Right lobe of liver (tissue), 6 donors: ENCODE measurements around the gene POMGNT1. TPM values are rescaled to one million over a fixed set of nuclear protein-coding genes. Genes with fewer than 3 reads are reported as not detected.

Source experiments
- ATAC-seq, 4 donors: fragments of 200-7000 bp; cut with Tn5 transposase; one replicate each; pipeline ENCODE4 v1.9.1; 2020; ENCODE audit warnings: mild to moderate bottlenecking in 4 of 4, moderate library complexity in 4 of 4
- DNase-seq, 3 donors: peaks; one replicate each; pipeline ENCODE4 v3.0.0-alpha.2; 2020
- H3K27ac ChIP-seq, 3 donors: fragments of 200-600 bp; one replicate each; pipeline ENCODE4 v1.8.0; 2022
- H3K27me3 ChIP-seq, 2 donors: fragments of 200-600 bp; one replicate each; pipeline ENCODE4 v1.8.0; 2022
- H3K36me3 ChIP-seq, 4 donors: fragments of 200-600 bp; sonication (generic) in 1 of 4; one replicate each; pipeline versions ENCODE4 v1.5.1 to v1.8.0; 2017 to 2022; ENCODE audit warnings: control low read depth in 1 of 4
- H3K4me1 ChIP-seq, 4 donors: fragments of 200-600 bp; sonication (generic) in 1 of 4; one replicate each; pipeline versions ENCODE4 v1.5.1 to v1.8.0; 2017 to 2022; ENCODE audit warnings: control low read depth in 1 of 4
- H3K4me3 ChIP-seq, 3 donors: fragments of 200-600 bp; one replicate each; pipeline ENCODE4 v1.8.0; 2022
- H3K9me3 ChIP-seq, 4 donors: fragments of 200-600 bp; sonication (generic) in 1 of 4; one replicate each; pipeline versions ENCODE4 v1.5.1 to v1.8.0; 2017 to 2022; ENCODE audit warnings: control low read depth in 1 of 4
- POLR2A ChIP-seq: fragments of 450-650 bp; IDR thresholded peaks from one replicate; pipeline ENCODE4 v1.6.1; 2017; ENCODE audit warnings: antibody characterized with exemption, mild to moderate bottlenecking
- WGBS: methylation state at CpG from one replicate; pipeline ENCODE4 v1.1.6; 2018; ENCODE audit warnings: low coverage, low lambda C conversion rate; ENCODE audit not compliant: insufficient coverage; ENCODE audit errors: missing lambda C conversion rate; 5-methylcytosine and 5-hydroxymethylcytosine counted together
- intact Hi-C, 2 donors: fragments of 100-400 bp; cut with DNase I; formaldehyde crosslinking; loops; one replicate each; pipeline versions ENCODE4 v1.11.2 to v1.14.1; 2022
- total RNA-seq, 6 experiments: library from RNA; depleted of rRNA in 2 of 6; stranded (reverse); fragments of >200 nt in 2 of 6; fragmentation: NEBNext Ultra II Directional in 3 of 6; extraction: Animal tissue kit (Norgen Biotek cat#: 25700) in 3 of 6; gene quantifications; one replicate each; pipeline versions ENCODE4 v1.1.0 to v1.2.4, GENCODE V29; 2016 to 2023
- TF ChIP-seq, protein P1 (sequence below), 4 donors: fragments of 200-600 bp in 3 of 4; fragments of 450-650 bp in 1 of 4; IDR thresholded peaks; one replicate each; pipeline versions ENCODE4 v1.5.1 to v1.8.0; 2016 to 2022; ENCODE audit warnings: antibody characterized with exemption in 4 of 4, mild to moderate bottlenecking in 2 of 4
- donor health status: DM: no; HTN: yes; CAD: no.
- donor health status: DM: no; HTN: no; CAD: no.
- donor health status: DM: no; HTN: no; CAD: no.
- donor health status: DM: no; HTN: yes; CAD: no.
- donor health status: DM: no; HTN: yes; CAD: no.

The POMGNT1 gene
- total RNA-seq, 6 experiments from 2014 or later: 26.9 to 47.4 (median 38.8) TPM

DNA sequence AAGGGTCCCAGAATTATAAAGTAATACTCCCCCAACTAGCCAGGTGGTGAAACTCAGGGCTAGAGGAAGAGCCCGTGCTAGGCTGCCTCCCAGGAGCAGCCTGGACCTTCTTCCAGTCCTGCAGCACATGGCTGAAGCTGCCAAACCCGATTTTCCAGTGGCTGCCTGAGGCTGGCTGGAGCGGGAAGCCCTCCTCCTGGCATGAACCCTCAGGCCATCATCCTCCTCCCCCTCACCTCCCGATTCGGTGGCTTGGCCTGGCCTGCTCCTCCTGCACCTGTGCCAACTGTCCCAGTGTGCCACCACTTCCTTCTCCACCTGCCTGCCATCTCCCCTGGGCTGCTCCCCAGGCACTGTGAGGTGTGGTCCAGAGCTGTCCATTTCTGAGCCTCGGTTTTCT lies 26.4 kb downstream of the POMGNT1 start:
- intact Hi-C loops: loop anchor here in 1 of 2 donors (5.0 kb wide), 1 partner anchor 140 kb away; no protein-coding TSS in a partner anchor
- ATAC-seq (no peak), DNase-seq (no peak)
- WGBS: no CpG with 5 or more reads among the region's 6 CpGs
- no peak overlapping the region for H3K27ac ChIP-seq
- TF ChIP-seq, protein P1, sequence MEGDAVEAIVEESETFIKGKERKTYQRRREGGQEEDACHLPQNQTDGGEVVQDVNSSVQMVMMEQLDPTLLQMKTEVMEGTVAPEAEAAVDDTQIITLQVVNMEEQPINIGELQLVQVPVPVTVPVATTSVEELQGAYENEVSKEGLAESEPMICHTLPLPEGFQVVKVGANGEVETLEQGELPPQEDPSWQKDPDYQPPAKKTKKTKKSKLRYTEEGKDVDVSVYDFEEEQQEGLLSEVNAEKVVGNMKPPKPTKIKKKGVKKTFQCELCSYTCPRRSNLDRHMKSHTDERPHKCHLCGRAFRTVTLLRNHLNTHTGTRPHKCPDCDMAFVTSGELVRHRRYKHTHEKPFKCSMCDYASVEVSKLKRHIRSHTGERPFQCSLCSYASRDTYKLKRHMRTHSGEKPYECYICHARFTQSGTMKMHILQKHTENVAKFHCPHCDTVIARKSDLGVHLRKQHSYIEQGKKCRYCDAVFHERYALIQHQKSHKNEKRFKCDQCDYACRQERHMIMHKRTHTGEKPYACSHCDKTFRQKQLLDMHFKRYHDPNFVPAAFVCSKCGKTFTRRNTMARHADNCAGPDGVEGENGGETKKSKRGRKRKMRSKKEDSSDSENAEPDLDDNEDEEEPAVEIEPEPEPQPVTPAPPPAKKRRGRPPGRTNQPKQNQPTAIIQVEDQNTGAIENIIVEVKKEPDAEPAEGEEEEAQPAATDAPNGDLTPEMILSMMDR (IDR thresholded peaks at IDR 0.05): no peak
- TF ChIP-seq POLR2A: no peak
- no peaks in the 10 kb centered on the region for H3K4me1 ChIP-seq
- H3K27me3 ChIP-seq: no peaks in the 10 kb centered on the region
- H3K36me3 ChIP-seq: no peaks in the 10 kb centered on the region
- H3K9me3 ChIP-seq: no peaks in the 10 kb centered on the region
- no peak overlapping the region for H3K4me3 ChIP-seq

DNA sequence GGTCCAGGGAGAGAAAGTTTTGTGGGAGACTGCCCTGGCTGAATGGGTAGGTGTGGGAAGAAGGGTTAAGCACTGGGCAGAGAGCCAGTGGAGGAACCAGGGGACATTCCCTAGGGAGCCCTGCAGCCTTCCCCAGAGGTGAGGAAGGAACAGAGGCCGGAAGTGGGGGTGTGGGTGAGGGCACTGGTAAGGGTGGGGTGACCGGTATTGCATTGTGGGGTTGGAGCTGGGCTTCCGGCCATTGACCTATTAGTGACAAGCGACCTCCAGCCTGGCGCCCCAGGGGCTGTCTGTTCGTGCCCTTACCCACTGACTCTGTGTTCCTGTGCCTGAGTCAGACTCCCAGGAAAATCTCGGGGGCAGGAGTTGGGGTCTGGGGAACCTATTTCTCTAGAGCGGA lies 26.9 kb downstream of the POMGNT1 start:
- Histone ChIP-seq H3K36me3 (no peaks in the 10 kb centered on the region), H3K4me3 (no peak overlapping the region), H3K27ac (no peak overlapping the region), H3K4me1 (no peaks in the 10 kb centered on the region), H3K9me3 (no peaks in the 10 kb centered on the region), H3K27me3 (no peaks in the 10 kb centered on the region)
- peak in 2 of 4 donors; percentile 14 to 36 for ATAC-seq
- intact Hi-C loops: loop anchor here in 1 of 2 donors (5.0 kb wide), 1 partner anchor 139 kb away; no protein-coding TSS in a partner anchor
- 64% methylated on average over 3 of the region's 8 CpGs for WGBS
- TF ChIP-seq POLR2A: no peak
- TF ChIP-seq, protein P1 (IDR thresholded peaks at IDR 0.05): no peak
- DNase-seq: no peak

DNA sequence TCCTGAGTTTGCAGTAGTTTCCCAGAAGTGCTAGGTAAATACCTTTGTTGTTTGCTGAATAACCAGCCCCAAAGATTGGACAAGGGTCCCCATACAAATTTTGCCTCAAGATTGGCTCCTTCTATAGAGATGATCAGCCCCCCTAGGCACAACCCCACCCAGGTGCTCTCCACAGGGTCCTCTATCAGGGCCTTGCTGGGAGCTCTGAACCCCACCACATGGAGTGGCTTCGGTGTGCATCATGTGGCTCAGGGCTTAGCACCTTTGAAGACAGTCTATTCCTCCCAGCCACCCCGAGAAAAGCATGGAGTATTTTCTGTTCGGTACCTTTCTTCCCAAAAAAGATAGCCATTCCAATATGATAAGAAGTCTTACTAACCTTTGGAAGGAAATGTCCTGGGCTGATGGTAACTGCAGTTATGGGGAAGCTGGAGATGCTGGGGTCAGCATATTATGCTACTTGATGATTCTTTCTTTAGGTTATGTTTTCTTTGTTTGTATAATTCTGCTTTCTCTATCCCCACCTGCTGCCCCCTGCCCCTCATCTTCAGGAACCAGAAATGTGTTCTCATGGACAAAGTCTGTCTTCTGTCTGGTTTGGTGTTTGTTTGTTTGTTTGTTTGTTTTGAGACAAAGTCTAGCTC lies 28.3 kb downstream of the POMGNT1 start:
- TF ChIP-seq, protein P1 (IDR thresholded peaks at IDR 0.05): no peak
- no peak for TF ChIP-seq POLR2A
- ATAC-seq (no peak), DNase-seq (no peak)
- no peak overlapping the region for H3K4me3 ChIP-seq
- 83% methylated on average over 2 of the region's 3 CpGs for WGBS
- no peaks in the 10 kb centered on the region for H3K36me3 ChIP-seq
- H3K4me1 ChIP-seq: no peaks in the 10 kb centered on the region
- intact Hi-C loops: loop anchor here in 1 of 2 donors (5.0 kb wide), 1 partner anchor 138 kb away; no protein-coding TSS in a partner anchor
- no peaks in the 10 kb centered on the region for H3K27me3 ChIP-seq
- H3K27ac ChIP-seq: no peak overlapping the region
- H3K9me3 ChIP-seq: no peaks in the 10 kb centered on the region

DNA sequence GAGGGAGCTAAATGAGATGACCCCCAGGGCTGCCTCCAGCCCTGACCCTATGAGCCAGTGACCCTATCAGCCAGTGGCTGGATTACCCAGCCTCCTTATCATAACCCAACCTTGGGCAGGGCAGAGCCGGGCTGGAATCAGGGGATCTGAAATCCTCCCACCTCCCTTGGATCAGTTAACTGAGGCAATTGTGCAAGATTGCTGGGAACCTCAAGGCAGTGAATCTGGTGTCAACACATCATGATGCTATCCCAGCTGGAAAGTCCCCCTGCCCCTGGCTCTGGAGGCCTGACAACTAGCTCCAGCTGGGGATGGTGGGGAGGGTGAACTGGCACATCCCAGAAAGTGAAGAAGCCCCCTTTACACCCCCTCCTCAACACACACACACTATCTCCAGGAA lies 29.8 kb downstream of the POMGNT1 start:
- intact Hi-C loops: no loop called here
- 100% methylated on average over 1 of the region's 1 CpG for WGBS
- no peaks in the 10 kb centered on the region for H3K9me3 ChIP-seq
- DNase-seq (no peak), ATAC-seq (no peak)
- H3K36me3 ChIP-seq: no peaks in the 10 kb centered on the region
- no peak overlapping the region for H3K4me3 ChIP-seq
- H3K4me1 ChIP-seq: no peaks in the 10 kb centered on the region
- H3K27me3 ChIP-seq: no peaks in the 10 kb centered on the region
- TF ChIP-seq, protein P1 (IDR thresholded peaks at IDR 0.05): no peak
- no peak for TF ChIP-seq POLR2A
- H3K27ac ChIP-seq: no peak overlapping the region
